Vagina (tissue), 2 donors: ENCODE data around the gene ACSL6.

Experiments used
- CTCF ChIP-seq, 3 experiments: fragments of 450-650 bp in 2 of 3; fragments of 200-600 bp in 1 of 3; sonication (generic) in 1 of 3; IDR thresholded peaks; one replicate each; pipeline ENCODE4 v1.5.1; 2017 to 2019; ENCODE audit warnings: antibody characterized with exemption in 3 of 3, mild to moderate bottlenecking in 2 of 3, moderate library complexity in 2 of 3
- POLR2A ChIP-seq, 2 donors: fragments of 450-650 bp; IDR thresholded peaks; one replicate each; pipeline ENCODE4 v1.6.1; 2017; ENCODE audit warnings: antibody characterized with exemption in 2 of 2, mild to moderate bottlenecking in 2 of 2, moderate library complexity in 2 of 2
- POLR2AphosphoS5 ChIP-seq, 2 donors: sonication (generic); formaldehyde crosslinking; IDR thresholded peaks; one replicate each; pipeline ENCODE4 v1.9.0; 2017; ENCODE audit warnings: antibody characterized with exemption in 2 of 2, mild to moderate bottlenecking in 2 of 2, low read depth in 1 of 2; ENCODE audit not compliant: insufficient read depth in 1 of 2

DNA sequence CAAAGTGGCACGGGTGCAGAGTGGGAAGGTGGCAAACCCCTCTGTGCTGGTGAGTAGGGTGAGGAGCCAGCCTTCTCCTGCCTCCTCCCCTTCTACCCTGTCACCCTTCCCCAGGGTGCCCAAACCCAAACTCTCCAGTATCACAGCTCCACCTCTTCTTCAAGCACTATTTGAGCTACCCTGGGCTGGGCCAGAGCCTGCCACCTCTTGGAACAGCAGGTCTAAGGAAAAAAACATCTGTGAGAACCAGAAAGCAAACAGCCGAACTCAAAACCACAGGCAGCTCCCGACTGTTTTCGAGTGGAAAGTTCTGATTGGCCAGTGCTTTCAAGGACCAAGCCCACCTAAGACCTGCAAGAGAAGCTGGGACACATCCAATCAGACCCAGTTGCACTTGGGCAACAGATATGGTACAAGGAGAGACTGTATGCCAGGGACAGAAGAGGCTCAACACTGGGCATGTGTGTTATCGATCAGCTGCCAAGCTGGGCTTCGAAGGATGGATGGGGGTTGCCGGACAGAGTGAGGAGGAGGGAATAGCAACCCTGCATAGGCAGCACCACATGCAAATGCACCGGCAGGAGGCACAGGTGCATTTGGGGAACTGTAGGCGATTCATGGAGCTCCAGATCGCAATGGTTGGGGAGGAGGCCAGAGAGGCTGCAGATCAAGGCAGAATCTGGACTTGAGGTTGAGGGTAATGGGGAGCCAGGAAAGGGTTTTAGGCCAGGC, 19.7 kb downstream of the ACSL6 start:
- TF ChIP-seq POLR2A (IDR thresholded peaks at IDR 0.05) (no peak), CTCF (IDR thresholded peaks at IDR 0.05) (no peak), POLR2AphosphoS5 (IDR thresholded peaks at IDR 0.05; ENCODE audit: insufficient read depth in 1 of 2, low read depth in 1 of 2) (no peak)
